SK-N-SH (cell line): ENCODE results near the gene EIPR1. TPM values are rescaled to one million over a fixed set of nuclear protein-coding genes. Genes with fewer than 3 reads are reported as not detected.

Experiments
- CTCF ChIA-PET: fragments of 300-600, 350-600 bp; formaldehyde crosslinking; extraction: SDS; loops from one replicate; lab custom pipeline; 2021; lab: Yijun Ruan, JAX
- POLR2A ChIA-PET: fragments of 350-600 bp; sonication (Branson Sonifier 250); formaldehyde crosslinking; extraction: SDS; loops from one replicate; lab custom pipeline; 2020; ENCODE audit warnings: antibody characterized with exemption, inconsistent platforms; lab: Yijun Ruan, JAX
- DNase-seq: peaks from one replicate; pipeline ENCODE4 v3.0.0; 2012
- H2AFZ ChIP-seq: fragments of 200-600 bp; sonication (generic); 2 replicates; pipeline ENCODE4 v1.8.1; 2016; ENCODE audit warnings: antibody characterized with exemption, mild to moderate bottlenecking, low read depth
- H3F3A ChIP-seq: fragments of 200-600 bp; sonication (generic); replicated peaks from 2 replicates; pipeline ENCODE3; 2016; ENCODE audit warnings: antibody characterized with exemption, mild to moderate bottlenecking; ENCODE audit not compliant: insufficient read depth
- H3K27ac ChIP-seq, 2 experiments: fragments of 200-500 bp in 1 of 2; fragments of 200-600 bp in 1 of 2; sonication (Bioruptor generic) in 1 of 2; sonication (generic), shearing (Covaris generic) in 1 of 2; 2 replicates each; pipeline versions ENCODE4 v1.5.1 to v1.6.1; 2014 to 2016; ENCODE audit warnings: low read depth in 2 of 2, inconsistent platforms in 1 of 2, low read length in 1 of 2, mild to moderate bottlenecking in 1 of 2, mixed read lengths in 1 of 2
- H3K27me3 ChIP-seq: fragments of 200-600 bp; sonication (generic), shearing (Covaris generic); 2 replicates; pipeline ENCODE4 v1.6.1; 2016; ENCODE audit warnings: mixed run types; ENCODE audit not compliant: insufficient read depth
- H3K36me3 ChIP-seq, 2 experiments: fragments of 200-500 bp in 1 of 2; fragments of 200-600 bp in 1 of 2; sonication (Bioruptor generic) in 1 of 2; sonication (generic) in 1 of 2; replicated peaks in 1 of 2; 2 replicates each; pipeline versions ENCODE3 to v1.5.1; 2014 to 2016; ENCODE audit warnings: low read length in 1 of 2, mild to moderate bottlenecking in 1 of 2; ENCODE audit not compliant: insufficient read depth in 2 of 2, control insufficient read depth in 1 of 2
- H3K4me1 ChIP-seq, 2 experiments: fragments of 200-500 bp in 1 of 2; fragments of 200-600 bp in 1 of 2; sonication (Bioruptor generic) in 1 of 2; sonication (generic), shearing (Covaris generic) in 1 of 2; 2 replicates each; pipeline versions ENCODE4 v1.5.1 to v1.6.1; 2014 to 2016; ENCODE audit warnings: low read depth in 1 of 2, low read length in 1 of 2, mixed run types in 1 of 2; ENCODE audit not compliant: insufficient read depth in 2 of 2, control insufficient read depth in 1 of 2
- H3K4me2 ChIP-seq: fragments of 200-600 bp; sonication (generic), shearing (Covaris generic); 2 replicates; pipeline ENCODE4 v1.6.1; 2017; ENCODE audit warnings: mixed run types
- H3K4me3 ChIP-seq, 2 experiments: fragments of 200-500 bp in 1 of 2; fragments of 200-600 bp in 1 of 2; sonication (Bioruptor generic) in 1 of 2; sonication (generic), shearing (Covaris generic) in 1 of 2; 2 replicates each; pipeline versions ENCODE4 v1.5.1 to v1.8.1; 2014 to 2016; ENCODE audit warnings: low read depth in 2 of 2, inconsistent platforms in 1 of 2, low read length in 1 of 2, mild to moderate bottlenecking in 1 of 2, mixed read lengths in 1 of 2, moderate library complexity in 1 of 2
- H3K79me2 ChIP-seq: fragments of 200-600 bp; sonication (generic); 2 replicates; pipeline ENCODE4 v1.8.1; 2017; ENCODE audit warnings: mild to moderate bottlenecking; ENCODE audit not compliant: insufficient read depth
- H3K9ac ChIP-seq: fragments of 200-600 bp; sonication (generic); 2 replicates; pipeline ENCODE4 v1.6.1; 2017; ENCODE audit warnings: mixed run types
- H3K9me2 ChIP-seq: fragments of 200-600 bp; sonication (generic); 2 replicates; pipeline ENCODE4 v1.6.1; 2017; ENCODE audit warnings: mixed run types
- H3K9me3 ChIP-seq: fragments of 200-600 bp; sonication (generic); 2 replicates; pipeline ENCODE4 v1.6.1; 2017; ENCODE audit warnings: mixed run types, mild to moderate bottlenecking, moderate library complexity
- H4K20me1 ChIP-seq: fragments of 200-600 bp; sonication (generic); 2 replicates; pipeline ENCODE4 v1.6.1; 2017; ENCODE audit warnings: mild to moderate bottlenecking, mixed run types; ENCODE audit not compliant: insufficient read depth
- CHD2 ChIP-seq: fragments of 150-350 bp; IDR thresholded peaks from 2 replicates; pipeline ENCODE4 v1.6.1; 2018; ENCODE audit warnings: low read length; ENCODE audit not compliant: partially characterized antibody
- FOXM1 ChIP-seq: IDR thresholded peaks from 2 replicates; pipeline ENCODE4 v1.4.0; 2012; ENCODE audit warnings: low read depth, mild to moderate bottlenecking
- GABPA ChIP-seq: IDR thresholded peaks from 2 replicates; pipeline ENCODE4 v1.4.0; 2012; ENCODE audit warnings: low read depth, mild to moderate bottlenecking
- GATA2 ChIP-seq: sonication (generic); formaldehyde crosslinking; IDR thresholded peaks from 2 replicates; pipeline ENCODE4 v1.5.0; 2020; ENCODE audit warnings: mild to moderate bottlenecking, missing genetic modification reagents
- NFIC ChIP-seq: IDR thresholded peaks from 2 replicates; pipeline ENCODE4 v1.4.0; 2012; ENCODE audit warnings: borderline replicate concordance
- RCOR1 ChIP-seq: fragments of 150-350 bp; IDR thresholded peaks from 2 replicates; pipeline ENCODE4 v1.6.1; 2017; ENCODE audit warnings: antibody characterized with exemption, low read length
- TAF1 ChIP-seq: IDR thresholded peaks from 2 replicates; pipeline ENCODE4 v1.6.1; 2012; ENCODE audit warnings: low read depth, mild to moderate bottlenecking, low read length, moderate library complexity, borderline replicate concordance
- YY1 ChIP-seq: IDR thresholded peaks from 2 replicates; pipeline ENCODE4 v1.4.0; 2012; ENCODE audit warnings: low read depth, mild to moderate bottlenecking
- WGBS: methylation state at CpG from one replicate; pipeline ENCODE4 v1.1.6; 2017; ENCODE audit warnings: low lambda C conversion rate; 5-methylcytosine and 5-hydroxymethylcytosine counted together
- polyA plus RNA-seq, 3 experiments: library from polyadenylated mRNA; depleted of rRNA; stranded (reverse); fragments of >200 nt; gene quantifications; 2 replicates each; pipeline ENCODE4 v1.2.3, GENCODE V29; 2012
- TF ChIP-seq, protein P1 (sequence below): fragments of 150-350 bp; IDR thresholded peaks from 2 replicates; pipeline ENCODE4 v1.6.1; 2016; ENCODE audit warnings: mild to moderate bottlenecking, low read depth, low read length
- TF ChIP-seq, protein P2 (sequence below): IDR thresholded peaks from 2 replicates; pipeline ENCODE4 v1.4.0; 2012; ENCODE audit warnings: low read depth, borderline replicate concordance
- TF ChIP-seq, protein P3 (sequence below): IDR thresholded peaks from 2 replicates; pipeline ENCODE4; 2012

Gene EIPR1
- polyA plus RNA-seq, 1 of the 3 experiments (the other 2 are of a cell fraction): 85.9 TPM

DNA sequence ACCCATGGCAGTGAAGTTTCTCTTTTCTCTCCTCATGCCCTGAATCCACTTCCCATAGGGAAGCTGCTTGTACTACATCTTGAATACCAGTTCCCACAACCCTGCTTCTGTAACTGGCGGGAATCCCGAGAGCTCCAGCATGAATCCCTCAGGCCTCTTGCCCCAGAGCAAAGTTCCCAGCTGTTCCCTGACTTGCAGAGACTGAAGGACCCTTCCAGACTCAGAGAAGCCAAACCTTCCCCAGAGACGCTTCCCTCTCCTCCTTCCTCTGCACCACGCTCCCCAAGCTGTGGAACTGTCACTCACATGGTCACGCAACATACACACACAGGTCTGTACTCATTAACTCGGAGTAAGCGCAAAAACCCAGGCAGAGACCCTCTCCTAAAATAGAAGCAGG lies 28.3 kb upstream of the EIPR1 start:
- POLR2A ChIA-PET: interaction anchor here (1.0 kb wide), 1 partner anchor 22 kb away, joined by 3 read pairs; no protein-coding TSS in a partner anchor
- H3F3A ChIP-seq: no peaks in the 10 kb centered on the region
- CTCF ChIA-PET: interaction anchor here (0.8 to 2.9 kb wide), 5 partner anchors 10 to 264 kb away, joined by 3 to 17 read pairs (median 4); no protein-coding TSS in a partner anchor
- H2AFZ ChIP-seq: no peak overlapping the region
- H3K9me3 ChIP-seq: no peaks in the 10 kb centered on the region
- no peaks in the 10 kb centered on the region; a peak in 1 of 4 replicates for H3K4me1 ChIP-seq
- peaks cover 58 to 64% of the 10 kb centered on the region in 2 experiments for H3K36me3 ChIP-seq
- no peaks in the 10 kb centered on the region for H4K20me1 ChIP-seq
- H3K4me2 ChIP-seq: no peak overlapping the region
- no peaks in the 10 kb centered on the region for H3K27me3 ChIP-seq
- DNase-seq: no peak
- no peak overlapping the region for H3K4me3 ChIP-seq
- H3K9me2 ChIP-seq: no peaks in the 10 kb centered on the region
- 94% methylated on average over 7 of the region's 7 CpGs for WGBS
- peaks cover 40% of the 10 kb centered on the region; the same call in 1 of the 2 replicates for H3K79me2 ChIP-seq
- no peak overlapping the region for H3K27ac ChIP-seq
- TF ChIP-seq TAF1: no peak
- no peak for TF ChIP-seq YY1
- TF ChIP-seq, protein P1, sequence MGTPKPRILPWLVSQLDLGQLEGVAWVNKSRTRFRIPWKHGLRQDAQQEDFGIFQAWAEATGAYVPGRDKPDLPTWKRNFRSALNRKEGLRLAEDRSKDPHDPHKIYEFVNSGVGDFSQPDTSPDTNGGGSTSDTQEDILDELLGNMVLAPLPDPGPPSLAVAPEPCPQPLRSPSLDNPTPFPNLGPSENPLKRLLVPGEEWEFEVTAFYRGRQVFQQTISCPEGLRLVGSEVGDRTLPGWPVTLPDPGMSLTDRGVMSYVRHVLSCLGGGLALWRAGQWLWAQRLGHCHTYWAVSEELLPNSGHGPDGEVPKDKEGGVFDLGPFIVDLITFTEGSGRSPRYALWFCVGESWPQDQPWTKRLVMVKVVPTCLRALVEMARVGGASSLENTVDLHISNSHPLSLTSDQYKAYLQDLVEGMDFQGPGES: no peak
- no peak for TF ChIP-seq GATA2 (CRISPR knock-in tag)
- no peak for TF ChIP-seq CHD2
- TF ChIP-seq GABPA: no peak
- no peak overlapping the region for H3K9ac ChIP-seq

- DNase-seq: no peak
- POLR2A ChIA-PET: interaction anchor here (1.0 kb wide), 1 partner anchor 23 kb away, joined by 3 read pairs; no protein-coding TSS in a partner anchor
- H3K9me2 ChIP-seq: no peaks in the 10 kb centered on the region
- H3K36me3 ChIP-seq: peaks cover 54 to 70% of the 10 kb centered on the region in 2 experiments
- WGBS: 96% methylated on average over 6 of the region's 6 CpGs
- no peaks in the 10 kb centered on the region for H3K27me3 ChIP-seq
- H3K79me2 ChIP-seq: peaks cover 41% of the 10 kb centered on the region; the same call in 1 of the 2 replicates
- no peak overlapping the region for H3K27ac ChIP-seq
- H3K9ac ChIP-seq: no peak overlapping the region
- TF ChIP-seq RCOR1 (no peak), YY1 (no peak), NFIC (no peak), FOXM1 (no peak)
- TF ChIP-seq, protein P1: no peak
- TF ChIP-seq, protein P2, sequence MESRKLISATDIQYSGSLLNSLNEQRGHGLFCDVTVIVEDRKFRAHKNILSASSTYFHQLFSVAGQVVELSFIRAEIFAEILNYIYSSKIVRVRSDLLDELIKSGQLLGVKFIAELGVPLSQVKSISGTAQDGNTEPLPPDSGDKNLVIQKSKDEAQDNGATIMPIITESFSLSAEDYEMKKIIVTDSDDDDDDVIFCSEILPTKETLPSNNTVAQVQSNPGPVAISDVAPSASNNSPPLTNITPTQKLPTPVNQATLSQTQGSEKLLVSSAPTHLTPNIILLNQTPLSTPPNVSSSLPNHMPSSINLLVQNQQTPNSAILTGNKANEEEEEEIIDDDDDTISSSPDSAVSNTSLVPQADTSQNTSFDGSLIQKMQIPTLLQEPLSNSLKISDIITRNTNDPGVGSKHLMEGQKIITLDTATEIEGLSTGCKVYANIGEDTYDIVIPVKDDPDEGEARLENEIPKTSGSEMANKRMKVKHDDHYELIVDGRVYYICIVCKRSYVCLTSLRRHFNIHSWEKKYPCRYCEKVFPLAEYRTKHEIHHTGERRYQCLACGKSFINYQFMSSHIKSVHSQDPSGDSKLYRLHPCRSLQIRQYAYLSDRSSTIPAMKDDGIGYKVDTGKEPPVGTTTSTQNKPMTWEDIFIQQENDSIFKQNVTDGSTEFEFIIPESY: no peak
- TF ChIP-seq, protein P3, sequence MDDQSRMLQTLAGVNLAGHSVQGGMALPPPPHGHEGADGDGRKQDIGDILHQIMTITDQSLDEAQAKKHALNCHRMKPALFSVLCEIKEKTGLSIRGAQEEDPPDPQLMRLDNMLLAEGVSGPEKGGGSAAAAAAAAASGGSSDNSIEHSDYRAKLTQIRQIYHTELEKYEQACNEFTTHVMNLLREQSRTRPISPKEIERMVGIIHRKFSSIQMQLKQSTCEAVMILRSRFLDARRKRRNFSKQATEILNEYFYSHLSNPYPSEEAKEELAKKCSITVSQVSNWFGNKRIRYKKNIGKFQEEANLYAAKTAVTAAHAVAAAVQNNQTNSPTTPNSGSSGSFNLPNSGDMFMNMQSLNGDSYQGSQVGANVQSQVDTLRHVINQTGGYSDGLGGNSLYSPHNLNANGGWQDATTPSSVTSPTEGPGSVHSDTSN: no peak
- H4K20me1 ChIP-seq: no peaks in the 10 kb centered on the region
- H3K4me1 ChIP-seq: peaks cover 0 to 4% of the 10 kb centered on the region in 2 experiments; a peak in 1 of 4 replicates
- no peaks in the 10 kb centered on the region for H3F3A ChIP-seq
- CTCF ChIA-PET: interaction anchor here (0.8 to 2.9 kb wide), 5 partner anchors 9 to 264 kb away, joined by 3 to 17 read pairs (median 4); no protein-coding TSS in a partner anchor
- H3K4me2 ChIP-seq: no peak overlapping the region
- H2AFZ ChIP-seq: no peak overlapping the region
- no peak overlapping the region for H3K4me3 ChIP-seq
- no peaks in the 10 kb centered on the region for H3K9me3 ChIP-seq
Measured at GRCh38 chr2:3405307-3405706, 27.7 kb upstream of the EIPR1 start.
